HG03139 (cell line): ENCODE measurements around the gene KRTAP21-1.
"Not testable (repeated sequence)": the region's sequence is repeated elsewhere in the genome, so short reads cannot be mapped to it uniquely, and the experiment has no call there.

ENCODE experiments used
- ATAC-seq: cut with Tn5 transposase; IDR thresholded peaks from one replicate; pipeline ENCODE4 v1.9.1; 2021; ENCODE audit not compliant: unreplicated experiment

KRTAP21-1 gene

DNA sequence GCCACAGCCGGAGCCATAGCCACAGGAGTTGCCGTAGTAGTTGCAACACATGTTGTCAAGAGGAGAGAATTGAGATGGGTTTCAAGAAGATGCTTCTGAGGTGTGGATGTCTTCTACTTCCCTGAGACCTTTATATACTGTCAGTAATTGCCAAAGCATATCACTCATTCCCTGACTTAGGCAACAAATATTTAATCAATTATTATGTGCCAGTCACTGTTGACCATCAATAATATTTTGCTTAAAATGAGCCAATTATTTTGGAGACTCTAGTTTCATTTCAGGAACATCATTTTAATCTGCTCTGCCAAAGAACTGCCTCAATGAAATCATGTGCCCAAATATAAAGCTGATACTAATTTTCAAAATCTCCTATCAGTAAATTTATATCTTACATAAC is at the start of gene KRTAP21-1:
TSS of gene KRTAP21-1 (minus strand) at position 101 of the 400 bp plus-strand sequence. CDS start at position 51, 50 bp downstream.
- not testable (repeated sequence) for ATAC-seq

DNA sequence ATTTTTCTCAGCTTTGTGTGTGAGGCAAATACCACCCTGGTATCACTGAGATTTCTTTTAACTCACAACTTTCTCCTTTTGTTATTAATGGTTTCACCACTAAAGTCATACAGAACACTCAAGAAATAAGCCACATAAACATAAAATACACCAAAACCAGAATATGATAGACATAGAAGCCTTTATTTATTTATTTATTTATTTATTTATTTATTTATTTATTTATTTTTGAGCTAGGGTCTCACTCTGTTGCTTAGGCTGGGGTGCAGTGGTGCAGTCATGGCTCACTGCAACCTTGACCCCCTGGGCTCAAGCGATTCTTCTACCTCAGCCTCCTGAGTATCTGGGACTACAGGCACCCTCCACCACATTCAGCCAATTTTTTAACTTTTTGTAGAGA is 45.4 kb upstream of the KRTAP21-1 start:
- no peak for ATAC-seq

DNA sequence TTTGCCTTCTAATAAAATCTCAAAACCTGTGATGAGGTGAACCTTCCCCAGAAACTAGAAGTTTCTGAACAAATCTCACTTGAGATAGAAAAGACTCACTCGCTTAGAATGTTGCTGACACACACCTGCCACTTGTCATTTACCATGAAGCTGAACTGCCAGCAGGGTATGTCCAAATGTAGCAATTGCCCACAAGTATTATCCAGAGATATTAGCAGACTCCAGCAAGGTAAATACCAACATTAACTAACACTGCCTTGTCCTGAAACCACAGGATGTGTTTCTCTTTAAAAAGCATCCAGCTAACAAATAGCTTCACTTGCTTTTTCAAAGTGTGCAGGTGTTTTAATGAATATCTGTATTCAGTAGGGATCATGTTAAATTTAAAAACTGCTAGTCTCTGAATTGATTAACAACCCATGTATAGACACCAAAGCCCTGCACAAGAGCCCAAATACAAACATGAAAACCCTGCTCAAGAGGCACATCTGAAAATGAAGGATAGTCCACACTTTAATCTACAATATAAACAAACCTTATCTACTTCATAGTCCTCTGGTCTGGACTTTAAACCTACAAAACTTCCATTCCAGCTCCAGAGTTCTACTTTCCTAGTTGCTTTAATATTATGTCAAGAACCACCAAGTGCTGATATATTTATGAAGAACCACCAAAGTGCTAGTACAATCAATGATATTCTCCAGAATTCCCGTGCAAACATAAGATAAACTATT is 38.5 kb upstream of the KRTAP21-1 start:
- ATAC-seq = no peak

GRCh38 chr21:30779249-30779648 is 24.0 kb upstream of the KRTAP21-1 start:
- ATAC-seq = no peak

DNA sequence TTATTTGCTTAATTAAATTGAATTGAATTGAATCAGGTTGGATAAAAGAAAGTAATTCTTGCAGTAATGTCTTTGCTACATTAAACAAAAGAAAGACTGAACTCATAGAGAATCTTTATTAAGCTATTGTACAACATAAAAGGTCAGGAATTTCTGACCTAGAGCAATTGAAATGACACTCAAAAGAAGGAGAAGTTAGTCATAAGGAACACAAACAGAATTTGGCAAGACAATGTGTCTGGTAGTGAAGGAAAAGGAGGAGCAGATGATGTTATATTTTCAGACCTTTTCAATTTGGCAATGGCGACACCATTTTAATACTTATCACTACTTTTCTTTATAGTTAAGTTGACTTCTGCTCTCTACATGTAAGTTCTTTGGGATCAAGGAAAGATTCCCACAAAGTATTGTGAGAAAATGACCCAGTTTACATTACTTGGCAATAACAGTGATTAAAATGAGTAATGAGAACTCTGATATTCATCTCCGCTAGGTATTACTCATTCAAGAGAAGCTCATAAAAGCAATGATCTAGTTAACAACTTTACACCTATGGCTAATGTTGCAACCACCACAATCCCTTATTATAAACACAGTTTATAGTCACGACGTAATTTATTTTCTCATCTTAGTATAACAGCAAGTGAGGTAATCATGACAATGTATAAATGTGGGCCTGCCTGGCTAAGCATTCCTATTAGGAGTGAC is 14.7 kb upstream of the KRTAP21-1 start:
- ATAC-seq = no peak

- no peak for ATAC-seq
Observed at GRCh38 chr21:30760776-30761175, 5.5 kb upstream of the KRTAP21-1 start.

DNA sequence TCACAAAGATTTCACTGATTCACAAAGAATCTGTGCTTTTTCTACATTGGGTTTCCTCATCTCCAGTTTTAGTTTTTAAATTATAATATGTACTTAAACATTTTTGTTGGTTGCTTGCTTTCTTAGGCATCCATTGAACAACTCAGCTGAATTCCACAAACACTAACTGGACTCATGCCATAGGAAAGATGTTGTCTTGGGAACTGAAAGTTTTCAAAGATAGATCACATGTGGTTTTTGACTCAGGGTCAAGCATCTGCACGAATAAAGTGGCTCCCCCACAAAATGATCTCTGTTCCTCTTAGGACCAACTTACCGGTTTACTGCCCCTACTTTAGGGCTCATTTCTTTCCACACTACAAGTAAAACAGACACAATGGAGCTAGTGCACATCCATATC is 3.1 kb upstream of the KRTAP21-1 start:
- no peak for ATAC-seq

DNA sequence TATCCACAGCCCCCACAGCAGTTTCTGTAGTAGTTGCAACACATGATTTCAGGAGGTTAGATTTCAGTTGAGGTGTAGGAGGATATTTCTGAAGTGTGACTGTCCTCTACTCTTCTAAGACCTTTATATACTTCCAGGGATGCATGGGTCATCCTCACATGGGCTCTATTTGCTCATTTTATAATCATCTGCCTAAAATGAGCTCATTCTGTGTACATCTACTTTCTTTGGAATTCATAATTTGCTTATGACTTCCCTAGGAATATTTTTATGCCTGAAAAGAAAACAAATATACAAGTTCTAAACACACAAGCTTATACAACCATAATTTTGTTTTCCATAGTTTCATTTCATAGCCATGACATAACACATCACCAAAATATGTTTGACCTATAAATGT is 8.1 kb downstream of the KRTAP21-1 start, which contains the start of gene KRTAP21-2:
TSS of gene KRTAP21-2 (minus strand) at position 101 of the 400 bp plus-strand sequence. CDS start at position 44, 57 bp downstream.
- ATAC-seq = no peak

- ATAC-seq = no peak
Observed at GRCh38 chr21:30740462-30740861, 14.8 kb downstream of the KRTAP21-1 start.

GRCh38 chr21:30733026-30733425 is 22.2 kb downstream of the KRTAP21-1 start:
- no peak for ATAC-seq

DNA sequence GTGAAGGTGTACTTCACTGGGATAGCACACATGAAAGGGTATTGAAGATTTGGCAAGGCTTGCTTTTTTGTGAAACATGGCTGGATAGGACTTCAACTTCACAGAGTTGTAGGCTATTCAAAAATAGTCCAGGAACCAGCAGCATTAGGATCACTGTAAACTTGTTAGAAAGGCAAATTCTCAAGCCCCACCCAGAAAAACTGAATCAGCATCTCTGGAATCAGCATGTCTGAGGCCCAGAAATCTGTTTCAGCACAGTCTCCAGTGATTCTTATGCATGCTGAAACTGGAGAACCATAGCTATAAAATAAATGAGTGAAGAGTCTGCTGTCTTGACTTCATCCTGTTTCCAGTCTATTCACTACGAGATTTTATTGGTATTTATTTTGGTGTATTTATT is 28.5 kb downstream of the KRTAP21-1 start:
- ATAC-seq = no peak

- no peak for ATAC-seq
Observed at GRCh38 chr21:30719401-30719800, 35.8 kb downstream of the KRTAP21-1 start.

DNA sequence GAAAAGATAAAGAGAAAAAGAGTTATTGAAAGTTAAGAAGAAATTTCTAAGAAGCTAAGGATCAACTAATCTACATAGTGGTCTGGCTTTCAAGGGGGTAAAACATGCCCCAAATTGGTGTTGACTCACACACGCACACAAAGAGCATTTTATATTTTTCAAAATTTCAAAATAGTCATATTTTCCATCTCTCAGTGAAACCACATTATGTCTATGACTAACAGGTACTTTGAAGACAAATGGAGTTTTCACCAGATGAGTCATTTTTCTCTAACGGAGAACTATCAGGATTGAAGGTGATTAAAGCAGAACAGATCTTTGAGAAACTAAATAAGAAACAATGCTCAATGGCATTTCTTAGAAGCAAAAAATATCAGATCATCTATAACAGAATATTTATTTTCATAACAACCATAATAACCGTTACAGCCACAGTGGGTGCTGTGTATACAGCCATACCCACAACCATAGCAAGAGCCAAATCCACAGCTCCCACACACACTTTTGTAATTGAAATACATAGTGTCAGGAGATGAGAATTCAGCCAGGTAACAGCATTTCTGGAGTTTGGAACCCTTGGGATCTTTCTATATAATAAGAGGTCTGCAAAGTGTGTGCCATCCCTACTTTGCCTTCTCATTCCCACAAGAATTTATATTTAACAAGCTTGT is 36.9 kb downstream of the KRTAP21-1 start, which contains the start of gene KRTAP21-3:
TSS of gene KRTAP21-3 (minus strand) at position 539 of the 671 bp plus-strand sequence. CDS start at position 521, 18 bp downstream.
- ATAC-seq = no peak

GRCh38 chr21:30717105-30717504 is 38.1 kb downstream of the KRTAP21-1 start:
- no peak for ATAC-seq

- no peak for ATAC-seq
Observed at GRCh38 chr21:30714946-30715345, 40.3 kb downstream of the KRTAP21-1 start.

DNA sequence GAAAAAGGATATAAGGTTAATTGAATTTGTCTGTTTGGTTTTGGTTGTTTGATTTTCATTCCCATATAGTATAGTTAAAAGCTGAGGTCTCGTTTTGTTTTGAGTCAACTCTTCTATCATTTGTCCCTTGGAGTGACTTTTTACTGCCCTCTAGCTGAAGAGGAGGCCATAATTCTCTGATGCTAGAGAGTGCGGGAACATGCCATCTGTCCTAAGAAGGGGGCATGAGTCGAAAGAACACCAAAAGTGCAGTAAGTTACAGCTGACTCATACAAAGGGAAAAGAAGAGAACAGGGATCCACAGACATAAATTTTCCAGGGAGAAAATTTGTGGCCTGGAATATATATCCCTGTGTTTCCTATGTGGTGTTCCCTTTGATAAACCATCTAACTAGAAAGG is 40.8 kb downstream of the KRTAP21-1 start:
- no peak for ATAC-seq

DNA sequence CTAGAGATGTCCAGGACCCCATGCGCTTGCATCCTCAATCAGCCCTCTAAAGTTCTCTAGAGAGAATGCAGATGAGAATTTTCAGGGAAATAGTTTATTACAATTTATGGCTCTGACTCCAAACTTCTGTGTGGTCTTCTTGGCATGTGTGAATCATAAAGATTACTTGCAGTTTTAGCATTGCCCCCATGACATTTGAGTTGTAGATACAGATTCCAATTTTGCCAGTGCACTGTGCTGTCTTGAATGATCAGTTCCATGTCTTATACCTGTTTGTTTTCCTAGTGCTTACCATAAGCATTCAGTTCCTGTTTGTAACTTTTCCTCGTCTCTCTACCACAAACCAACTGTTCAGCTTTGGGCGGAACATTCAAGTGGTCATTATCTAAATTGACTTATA is 41.5 kb downstream of the KRTAP21-1 start:
- no peak for ATAC-seq

GRCh38 chr21:30710499-30710898 is 44.7 kb downstream of the KRTAP21-1 start:
- ATAC-seq = no peak

- no peak for ATAC-seq
Observed at GRCh38 chr21:30707409-30707808, 47.8 kb downstream of the KRTAP21-1 start.
